K562 (cell line): ENCODE measurements around the gene KRT222. TPM values are rescaled to one million over a fixed set of nuclear protein-coding genes. Genes with fewer than 3 reads are reported as not detected.

ENCODE experiments used
- ATAC-seq: fragments of 200-7000 bp; cut with Tn5 transposase; 3 replicates; pipeline ENCODE4 v1.9.1; 2020; ENCODE audit warnings: moderate library complexity
- BruUV-seq: library from RNA; stranded (reverse); fragments of 400-500 nt; replicated peaks from 2 replicates; lab custom pipeline; 2021; lab: Mats Ljungman, UMichigan
- CTCF ChIA-PET: fragments of 300-600 bp; formaldehyde crosslinking; extraction: SDS; loops from one replicate; lab custom pipeline; 2021; ENCODE audit warnings: low intra/inter-chr PET ratio; lab: Yijun Ruan, JAX
- POLR2A ChIA-PET: fragments of 300-600, 350-650 bp; sonication (Branson Sonifier 250); formaldehyde crosslinking; extraction: SDS; loops from one replicate; lab custom pipeline; 2021; ENCODE audit warnings: antibody characterized with exemption, inconsistent platforms; lab: Yijun Ruan, JAX
- DNase-seq, 4 experiments: peaks; one replicate each; pipeline versions ENCODE4 v3.0.0 to v3.0.0-alpha.2; 2011 to 2018; ENCODE audit warnings: low spot score in 3 of 4, mixed read lengths in 3 of 4; ENCODE audit errors: extremely low read depth in 1 of 4
- FAIRE-seq: peaks from 2 replicates; lab custom pipeline; 2011; peaks lifted over from hg19 to GRCh38; lab: Jason Lieb, UNC
- H2AFZ ChIP-seq: 2 replicates; pipeline ENCODE4 v1.6.0; 2011; ENCODE audit warnings: low read depth, low read length, control low read depth, inconsistent platforms
- H3K27ac ChIP-seq: fragments of 200-600 bp; 3 replicates; pipeline ENCODE4 v1.8.0; 2011; ENCODE audit warnings: low read depth, mild to moderate bottlenecking, control low read depth, inconsistent platforms, low read length, moderate library complexity, mixed read lengths; ENCODE audit errors: extremely low read depth
- H3K27me3 ChIP-seq, 2 experiments: fragments of 300-600 bp in 1 of 2; 2 replicates in 1 of 2; 3 replicates in 1 of 2; pipeline versions ENCODE4 v1.6.0 to v1.8.0; 2011; ENCODE audit warnings: inconsistent platforms in 2 of 2, low read length in 2 of 2, mild to moderate bottlenecking in 1 of 2, mixed read lengths in 1 of 2, moderate library complexity in 1 of 2; ENCODE audit not compliant: control insufficient read depth in 2 of 2, insufficient read depth in 2 of 2
- H3K36me3 ChIP-seq: fragments of 300-600 bp; 3 replicates; pipeline ENCODE4 v1.8.0; 2011; ENCODE audit warnings: mild to moderate bottlenecking, low read length, inconsistent platforms; ENCODE audit not compliant: control insufficient read depth, insufficient read depth
- H3K4me1 ChIP-seq, 2 experiments: fragments of 200-600 bp in 1 of 2; replicated peaks in 1 of 2; 2 replicates in 1 of 2; 3 replicates in 1 of 2; pipeline versions ENCODE4 v1.5.1 to v1.8.0; 2011; ENCODE audit warnings: inconsistent platforms in 2 of 2, low read length in 2 of 2, mild to moderate bottlenecking in 1 of 2, mixed read lengths in 1 of 2, moderate library complexity in 1 of 2; ENCODE audit not compliant: control insufficient read depth in 2 of 2, insufficient read depth in 2 of 2
- H3K4me2 ChIP-seq: 2 replicates; pipeline ENCODE4 v1.6.1; 2011; ENCODE audit warnings: low read length, control low read depth, inconsistent platforms, mixed read lengths; ENCODE audit not compliant: insufficient read depth
- H3K4me3 ChIP-seq: fragments of 200-600 bp; sonication (generic), shearing (Covaris generic); 2 replicates; pipeline ENCODE4 v1.5.1; 2016; ENCODE audit warnings: control low read depth, inconsistent platforms
- H3K79me2 ChIP-seq: fragments of 200-600 bp; 3 replicates; pipeline ENCODE4 v1.8.0; 2011; ENCODE audit warnings: low read length, inconsistent platforms; ENCODE audit not compliant: control insufficient read depth, insufficient read depth
- H3K9ac ChIP-seq, 2 experiments: 2 replicates each; pipeline versions ENCODE4 v1.6.0 to v1.6.1; 2011; ENCODE audit warnings: low read depth in 2 of 2, low read length in 2 of 2, control low read depth in 1 of 2, inconsistent platforms in 1 of 2, mild to moderate bottlenecking in 1 of 2, mixed read lengths in 1 of 2; ENCODE audit not compliant: insufficient read depth in 1 of 2
- H3K9me1 ChIP-seq: one replicate; pipeline ENCODE4 v1.6.0; 2011; ENCODE audit warnings: inconsistent platforms, mild to moderate bottlenecking, low read length, moderate library complexity; ENCODE audit not compliant: control insufficient read depth, insufficient read depth
- H3K9me3 ChIP-seq: replicated peaks from 2 replicates; pipeline ENCODE4 v1.5.1; 2011; ENCODE audit warnings: low read depth, low read length, inconsistent platforms; ENCODE audit not compliant: control insufficient read depth, insufficient read depth
- H4K20me1 ChIP-seq: replicated peaks from 2 replicates; pipeline ENCODE4 v1.6.1; 2011; ENCODE audit warnings: low read length, inconsistent platforms, mixed read lengths; ENCODE audit not compliant: control insufficient read depth, insufficient read depth
- CHCHD3 ChIP-seq: fragments of 250-450 bp; sonication (Bioruptor Pico); IDR thresholded peaks from 2 replicates; pipeline ENCODE4 v2.1.2; 2022; ENCODE audit warnings: mild to moderate bottlenecking
- FOS ChIP-seq: IDR thresholded peaks from 3 replicates; pipeline ENCODE4 v1.6.1; 2011; ENCODE audit not compliant: insufficient read length; ENCODE audit errors: extremely low read depth
- HDAC2 ChIP-seq: fragments of 450-650 bp; IDR thresholded peaks from 2 replicates; pipeline ENCODE4 v1.6.1; 2016; ENCODE audit warnings: mild to moderate bottlenecking
- HEY1 ChIP-seq: fragments of 250-450 bp; sonication (Bioruptor Pico); IDR thresholded peaks from 2 replicates; pipeline ENCODE4 v1.5.0; 2020; ENCODE audit warnings: mild to moderate bottlenecking, moderate library complexity, borderline replicate concordance
- ID3 ChIP-seq, 2 experiments: fragments of 250-450 bp in 1 of 2; fragments of 450-650 bp in 1 of 2; sonication (Bioruptor Pico) in 1 of 2; IDR thresholded peaks; 2 replicates each; pipeline versions ENCODE4 v1.6.1 to v1.8.0; 2016 to 2021; ENCODE audit warnings: mild to moderate bottlenecking in 2 of 2, moderate library complexity in 2 of 2, missing compliant biosample characterization in 1 of 2, missing genetic modification characterization in 1 of 2
- IRF2 ChIP-seq: sonication (generic); formaldehyde crosslinking; IDR thresholded peaks from 2 replicates; pipeline ENCODE4 v1.8.1; 2022; ENCODE audit warnings: mild to moderate bottlenecking, missing genetic modification reagents
- MBD2 ChIP-seq: sonication (generic); IDR thresholded peaks from 2 replicates; pipeline ENCODE4 v1.6.1; 2016; ENCODE audit warnings: low read depth, borderline replicate concordance
- PHB2 ChIP-seq: fragments of 450-650 bp; IDR thresholded peaks from 2 replicates; pipeline ENCODE4 v1.6.1; 2017; ENCODE audit warnings: low read depth
- PHF20 ChIP-seq: fragments of 450-650 bp; IDR thresholded peaks from 2 replicates; pipeline ENCODE4 v1.6.1; 2018; ENCODE audit not compliant: partially characterized antibody
- POLR2B ChIP-seq: fragments of 450-650 bp; IDR thresholded peaks from 2 replicates; pipeline ENCODE4 v1.6.1; 2018; ENCODE audit warnings: low read depth; ENCODE audit not compliant: partially characterized antibody
- RBM14 ChIP-seq: fragments of 200-400 bp; formaldehyde crosslinking; IDR thresholded peaks from 2 replicates; pipeline ENCODE4 v1.6.1; 2018; ENCODE audit warnings: low read depth, mild to moderate bottlenecking, low read length, moderate library complexity, borderline replicate concordance; ENCODE audit not compliant: insufficient read depth
- TCFL5 ChIP-seq: fragments of 250-450 bp; sonication (Bioruptor Pico); conservative IDR thresholded peaks from 2 replicates; pipeline ENCODE4 v1.6.1; 2021; ENCODE audit warnings: mild to moderate bottlenecking, moderate library complexity, matching md5 sums
- U2AF1 ChIP-seq: fragments of 200-400 bp; formaldehyde crosslinking; optimal IDR thresholded peaks from 2 replicates; pipeline ENCODE3; 2017; ENCODE audit warnings: mild to moderate bottlenecking, low read depth, low read length, moderate library complexity
- XRCC3 ChIP-seq: fragments of 450-650 bp; IDR thresholded peaks from 2 replicates; pipeline ENCODE4 v1.6.1; 2017; ENCODE audit warnings: mild to moderate bottlenecking, moderate library complexity
- ZNF780A ChIP-seq: fragments of 250-450 bp; sonication (Bioruptor Pico); IDR thresholded peaks from 2 replicates; pipeline ENCODE4 v1.5.0; 2021; ENCODE audit warnings: mild to moderate bottlenecking
- WGBS: fragments of 100-300 bp; shearing (Covaris generic); methylation state at CpG from one replicate; pipeline ENCODE4 v1.1.6; 2016; ENCODE audit warnings: low coverage, mixed read lengths; ENCODE audit not compliant: insufficient coverage; ENCODE audit errors: missing lambda C conversion rate; 5-methylcytosine and 5-hydroxymethylcytosine counted together
- in situ Hi-C: fragments of 300-500 bp; cut with MboI; formaldehyde crosslinking; loops from 4 replicates; pipeline ENCODE4 v1.15.0; 2018; ENCODE audit warnings: inconsistent platforms, mixed read lengths
- intact Hi-C: fragments of 100-400 bp; cut with micrococcal nuclease; formaldehyde crosslinking; loops from 2 replicates; pipeline ENCODE4 v1.14.2; 2022
- polyA plus RNA-seq, 8 experiments: library from polyadenylated mRNA; depleted of rRNA in 4 of 8; stranded (reverse) in 5 of 8; unstranded in 3 of 8; fragments of >200 nt; fragmentation: Nextera tagmentation in 2 of 8; fragmentation: Illumina TruSeq in 1 of 8; extraction: Ambion mirVana in 2 of 8; extraction: Trizol in 1 of 8; gene quantifications; 2 replicates each; pipeline versions ENCODE4 v1.2.1 to v1.2.3, GENCODE V29; 2011 to 2014; ENCODE audit warnings: inconsistent platforms in 1 of 8, missing spikeins in 1 of 8
- total RNA-seq, 7 experiments: library from RNA; depleted of rRNA in 6 of 7; stranded (reverse); fragments of >200 nt in 6 of 7; fragmentation: Illumina TruSeq in 2 of 7; extraction: Trizol in 2 of 7; gene quantifications; 2 replicates each; pipeline versions ENCODE4 v1.2.1 to v1.2.3, GENCODE V29; 2011 to 2021; ENCODE audit warnings: low replicate concordance in 1 of 7

KRT222 gene
- total and polyA plus RNA-seq, 9 of the 15 experiments (the other 6 are each of a cell fraction or from before 2014, with no cell fraction given): 0.03 to 0.11 (median 0.05) TPM; not detected in 5

GRCh38 chr17:40607641-40608040 lies 57.3 kb downstream of the KRT222 start:
- no peak for ATAC-seq
- FAIRE-seq: no peak

GRCh38 chr17:40606548-40607353 lies 58.2 kb downstream of the KRT222 start:
- ATAC-seq (0 out of 3 replicates have a peak, but pooled peaks have one; percentile 32), FAIRE-seq (no peak), DNase-seq (no peak)
- in situ Hi-C loops (loop anchor here (25.0 kb wide), 1 partner anchor 1056 kb away; no protein-coding TSS in a partner anchor), intact Hi-C loops (no loop called here)
- Histone ChIP-seq H3K4me3 (no peak overlapping the region), H3K9ac (no peak overlapping the region), H3K36me3 (no peaks in the 10 kb centered on the region), H3K9me3 (no peaks in the 10 kb centered on the region), H3K27me3 (peaks cover 6 to 32% of the 10 kb centered on the region in 2 experiments; a peak in 4 of 5 replicates), H3K79me2 (no peaks in the 10 kb centered on the region), H3K4me1 (no peaks in the 10 kb centered on the region), H2AFZ (no peak overlapping the region), H3K27ac (no peak overlapping the region), H3K9me1 (no peaks in the 10 kb centered on the region), H4K20me1 (no peaks in the 10 kb centered on the region), H3K4me2 (no peak overlapping the region)
- ChIA-PET CTCF (interaction anchor here (0.6 kb wide), 1 partner anchor 311 kb away, joined by 4 read pairs; no protein-coding TSS in a partner anchor), POLR2A (no interaction called here)
- BruUV-seq: no TSS peak
- 8% methylated on average over 10 of the region's 10 CpGs for WGBS
- TF ChIP-seq XRCC3: no peak
- TF ChIP-seq U2AF1: no peak
- no peak for TF ChIP-seq POLR2B
- no peak for TF ChIP-seq ID3 (CRISPR knock-in tag; IDR thresholded peaks at IDR 0.05)
- TF ChIP-seq ID3 (tag; IDR thresholded peaks at IDR 0.05): no peak
- no peak for TF ChIP-seq IRF2 (CRISPR knock-in tag)
- no peak for TF ChIP-seq CHCHD3 (CRISPR knock-in tag)
- TF ChIP-seq PHF20: no peak
- no peak for TF ChIP-seq FOS
- TF ChIP-seq HDAC2: no peak
- TF ChIP-seq PHB2: no peak
- no peak for TF ChIP-seq MBD2
- no peak for TF ChIP-seq ZNF780A
- TF ChIP-seq TCFL5: no peak
- no peak for TF ChIP-seq HEY1 (CRISPR knock-in tag)
- no peak for TF ChIP-seq RBM14

More at GRCh38 chr17:40607641-40608040, 57.3 kb downstream of the KRT222 start:
- Histone ChIP-seq H3K36me3 (no peaks in the 10 kb centered on the region), H3K4me2 (no peak overlapping the region), H3K9me1 (no peaks in the 10 kb centered on the region), H3K79me2 (no peaks in the 10 kb centered on the region), H3K9ac (0 out of 4 replicates have a peak overlapping the region, but pooled peaks of 1 of the 2 experiments have one; percentile 7), H3K27ac (no peak overlapping the region), H3K27me3 (peaks cover 6 to 34% of the 10 kb centered on the region in 2 experiments; a peak in 4 of 5 replicates), H4K20me1 (no peaks in the 10 kb centered on the region), H3K4me3 (no peak overlapping the region), H3K9me3 (no peaks in the 10 kb centered on the region), H3K4me1 (no peaks in the 10 kb centered on the region), H2AFZ (no peak overlapping the region)
- no peak for DNase-seq
- in situ Hi-C loops (loop anchor here (25.0 kb wide), 1 partner anchor 1055 kb away; no protein-coding TSS in a partner anchor), intact Hi-C loops (no loop called here)
- POLR2A ChIA-PET: interaction anchor here (0.6 kb wide), 2 partner anchors 134 to 1756 kb away, joined by 3 to 4 read pairs; no protein-coding TSS in a partner anchor
- CTCF ChIA-PET: no interaction called here
- no peak for TF ChIP-seq XRCC3
- 7% methylated on average over 5 of the region's 5 CpGs for WGBS
- no TSS peak for BruUV-seq
